Vagina (tissue), 2 donors: Measurements from ENCODE around the gene STK32B. TPM values are rescaled to one million over a fixed set of nuclear protein-coding genes. Genes with fewer than 3 reads are reported as not detected.

Experiments
- DNase-seq, 2 donors: peaks; one replicate each; pipeline ENCODE4 v3.0.0-alpha.2; 2017; ENCODE audit errors: extremely low spot score in 2 of 2
- H3K27ac ChIP-seq: fragments of 200-600 bp; sonication (generic); one replicate; pipeline ENCODE4 v1.5.1; 2019
- H3K27me3 ChIP-seq: fragments of 200-600 bp; sonication (generic); one replicate; pipeline ENCODE4 v1.5.1; 2019
- H3K36me3 ChIP-seq, 2 donors: fragments of 200-600 bp; sonication (generic); one replicate each; pipeline ENCODE4 v1.5.1; 2017 to 2019
- H3K4me1 ChIP-seq: fragments of 200-600 bp; sonication (generic); one replicate; pipeline ENCODE4 v1.5.1; 2019
- H3K4me3 ChIP-seq, 2 donors: fragments of 200-600 bp; sonication (generic); 1 replicate in 1 of 2; 2 replicates in 1 of 2; pipeline ENCODE4 v1.5.1; 2016 to 2019
- H3K9me3 ChIP-seq: fragments of 200-600 bp; sonication (generic); one replicate; pipeline ENCODE4 v1.5.1; 2019
- CTCF ChIP-seq, 3 experiments: fragments of 450-650 bp in 2 of 3; fragments of 200-600 bp in 1 of 3; sonication (generic) in 1 of 3; IDR thresholded peaks; one replicate each; pipeline ENCODE4 v1.5.1; 2017 to 2019; ENCODE audit warnings: antibody characterized with exemption in 3 of 3, mild to moderate bottlenecking in 2 of 3, moderate library complexity in 2 of 3
- POLR2A ChIP-seq, 2 donors: fragments of 450-650 bp; IDR thresholded peaks; one replicate each; pipeline ENCODE4 v1.6.1; 2017; ENCODE audit warnings: antibody characterized with exemption in 2 of 2, mild to moderate bottlenecking in 2 of 2, moderate library complexity in 2 of 2
- POLR2AphosphoS5 ChIP-seq, 2 donors: sonication (generic); formaldehyde crosslinking; IDR thresholded peaks; one replicate each; pipeline ENCODE4 v1.9.0; 2017; ENCODE audit warnings: antibody characterized with exemption in 2 of 2, mild to moderate bottlenecking in 2 of 2, low read depth in 1 of 2; ENCODE audit not compliant: insufficient read depth in 1 of 2
- intact Hi-C: fragments of 100-400 bp; cut with DNase I; formaldehyde crosslinking; loops from one replicate; pipeline ENCODE4 v1.15.1; 2023
- total RNA-seq: library from RNA; depleted of rRNA; stranded (reverse); fragments of >200 nt; gene quantifications from one replicate; pipeline ENCODE4 v1.2.3, GENCODE V29; 2016

The STK32B gene
- total RNA-seq, 1 donor from 2014 or later, result 6.4 TPM

GRCh38 chr4:5040856-5041620, 10.2 kb upstream of the STK32B start:
- H3K4me3 ChIP-seq, result no peak overlapping the region
- intact Hi-C loops, result no loop called here

DNA sequence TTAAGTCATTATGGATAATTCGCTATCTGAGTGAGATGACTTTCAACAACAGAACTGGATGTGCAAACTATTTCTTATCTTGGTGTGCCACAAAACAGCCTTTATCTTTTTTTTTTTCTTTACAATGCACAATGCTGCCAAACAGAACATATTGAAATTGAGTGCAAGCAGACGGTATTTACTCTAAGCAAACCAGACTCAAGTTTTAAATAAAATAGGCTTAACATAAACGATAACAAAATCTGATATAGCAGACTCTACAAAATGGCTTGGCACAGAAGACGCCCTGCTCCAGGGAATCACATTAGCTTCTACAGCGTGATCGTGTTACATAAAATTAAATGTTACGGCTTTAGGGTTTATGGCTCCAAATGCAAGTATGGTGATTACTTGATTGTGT, 9.6 kb upstream of the STK32B start:
- H3K4me3 ChIP-seq, result no peak overlapping the region
- DNase-seq, result no peak
- TF ChIP-seq POLR2AphosphoS5 (IDR thresholded peaks at IDR 0.05; ENCODE audit: insufficient read depth in 1 of 2, low read depth in 1 of 2) (no peak), CTCF (IDR thresholded peaks at IDR 0.05) (no peak), POLR2A (IDR thresholded peaks at IDR 0.05) (no peak)
- no peaks in the 10 kb centered on the region for H3K36me3 ChIP-seq
- H3K9me3 ChIP-seq, result no peaks in the 10 kb centered on the region
- no peaks in the 10 kb centered on the region for H3K27me3 ChIP-seq
- no peaks in the 10 kb centered on the region for H3K4me1 ChIP-seq
- intact Hi-C loops, result no loop called here
- no peak overlapping the region for H3K27ac ChIP-seq

More at GRCh38 chr4:5040856-5041620, 10.2 kb upstream of the STK32B start:
- no peaks in the 10 kb centered on the region for H3K4me1 ChIP-seq
- no peak for DNase-seq
- no peak overlapping the region for H3K27ac ChIP-seq
- H3K27me3 ChIP-seq, result no peaks in the 10 kb centered on the region
- no peaks in the 10 kb centered on the region for H3K9me3 ChIP-seq
- H3K36me3 ChIP-seq, result no peaks in the 10 kb centered on the region
- TF ChIP-seq POLR2AphosphoS5 (IDR thresholded peaks at IDR 0.05; ENCODE audit: insufficient read depth in 1 of 2, low read depth in 1 of 2), result no peak
- TF ChIP-seq POLR2A (IDR thresholded peaks at IDR 0.05), result no peak
- no peak for TF ChIP-seq CTCF (IDR thresholded peaks at IDR 0.05)

DNA sequence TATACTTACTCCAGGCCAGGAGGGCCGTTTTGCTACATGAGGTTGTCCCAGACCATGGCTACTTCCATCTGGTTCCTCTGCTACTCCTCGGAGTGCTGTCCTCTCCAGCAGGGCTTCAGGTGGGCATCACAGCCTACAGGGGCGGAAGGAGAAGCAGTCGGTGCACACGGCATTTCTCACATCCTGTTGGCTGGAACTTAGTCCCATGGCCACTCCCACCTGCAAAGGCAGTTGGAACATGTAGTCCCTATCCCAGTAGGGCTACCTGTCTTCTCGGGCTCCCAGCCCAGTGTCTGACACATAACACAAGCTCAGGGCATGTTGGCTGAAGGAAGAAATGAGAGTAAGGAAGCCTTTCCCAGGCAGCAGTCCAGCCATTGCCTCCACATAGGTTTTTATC, 7.7 kb upstream of the STK32B start:
- no peaks in the 10 kb centered on the region for H3K27me3 ChIP-seq
- no peaks in the 10 kb centered on the region for H3K4me1 ChIP-seq
- no peaks in the 10 kb centered on the region for H3K9me3 ChIP-seq
- no peaks in the 10 kb centered on the region for H3K36me3 ChIP-seq
- no peak overlapping the region for H3K27ac ChIP-seq
- no peak for TF ChIP-seq POLR2A (IDR thresholded peaks at IDR 0.05)
- no peak for TF ChIP-seq POLR2AphosphoS5 (IDR thresholded peaks at IDR 0.05; ENCODE audit: insufficient read depth in 1 of 2, low read depth in 1 of 2)
- TF ChIP-seq CTCF (IDR thresholded peaks at IDR 0.05), result no peak
- H3K4me3 ChIP-seq, result no peak overlapping the region
- intact Hi-C loops, result no loop called here
- DNase-seq, result no peak

- TF ChIP-seq POLR2AphosphoS5 (IDR thresholded peaks at IDR 0.05; ENCODE audit: insufficient read depth in 1 of 2, low read depth in 1 of 2) (no peak), POLR2A (IDR thresholded peaks at IDR 0.05) (no peak), CTCF (IDR thresholded peaks at IDR 0.05) (no peak)
- H3K27ac ChIP-seq, result no peak overlapping the region
- intact Hi-C loops, result no loop called here
- no peaks in the 10 kb centered on the region for H3K27me3 ChIP-seq
- no peaks in the 10 kb centered on the region for H3K36me3 ChIP-seq
- no peak overlapping the region for H3K4me3 ChIP-seq
- no peaks in the 10 kb centered on the region for H3K9me3 ChIP-seq
- no peaks in the 10 kb centered on the region for H3K4me1 ChIP-seq
- peak in 1 of 2 donors; percentile 43 for DNase-seq
Observed at GRCh38 chr4:5044341-5044740, 6.9 kb upstream of the STK32B start.

DNA sequence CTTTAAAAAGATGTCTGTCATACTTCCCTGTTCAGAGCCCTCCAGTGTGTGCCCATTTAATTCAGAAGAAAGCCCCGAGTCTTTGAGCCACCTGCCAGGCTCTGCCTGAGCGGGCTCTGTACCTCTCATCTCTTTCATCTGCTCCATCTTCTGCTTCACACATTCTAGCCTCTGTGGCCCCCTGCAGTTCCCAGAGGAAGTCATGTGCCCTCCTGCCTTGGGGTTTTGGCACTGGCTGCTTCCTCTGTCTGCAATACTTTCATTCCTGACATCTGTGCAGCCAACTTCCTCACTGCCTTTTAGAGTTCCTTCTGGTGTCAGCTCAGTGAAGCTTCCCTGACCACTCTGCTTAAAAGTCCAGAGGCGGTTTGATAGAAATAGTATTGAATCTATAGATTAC, 6.2 kb upstream of the STK32B start:
- TF ChIP-seq CTCF (IDR thresholded peaks at IDR 0.05) (no peak), POLR2AphosphoS5 (IDR thresholded peaks at IDR 0.05; ENCODE audit: insufficient read depth in 1 of 2, low read depth in 1 of 2) (no peak), POLR2A (IDR thresholded peaks at IDR 0.05) (no peak)
- DNase-seq, result no peak
- H3K27ac ChIP-seq, result no peak overlapping the region

More for the DNA sequence above, 6.2 kb upstream of the STK32B start:
- no peak overlapping the region for H3K4me3 ChIP-seq
- no peaks in the 10 kb centered on the region for H3K9me3 ChIP-seq
- no peaks in the 10 kb centered on the region for H3K4me1 ChIP-seq
- no peaks in the 10 kb centered on the region for H3K36me3 ChIP-seq
- intact Hi-C loops, result no loop called here
- H3K27me3 ChIP-seq, result no peaks in the 10 kb centered on the region
